Activated naive CD4-positive, alpha-beta T cell treated with Interleukin-2 at 50 U/mL for 16 hours (primary cell): ENCODE data around the gene ORAI1.
"Not testable (repeated sequence)": the region's sequence is repeated elsewhere in the genome, so short reads cannot be mapped to it uniquely, and the experiment has no call there.

Source experiments
- DNase-seq: peaks from one replicate; pipeline ENCODE4 v3.0.0-alpha.2; 2020

The ORAI1 gene

DNA sequence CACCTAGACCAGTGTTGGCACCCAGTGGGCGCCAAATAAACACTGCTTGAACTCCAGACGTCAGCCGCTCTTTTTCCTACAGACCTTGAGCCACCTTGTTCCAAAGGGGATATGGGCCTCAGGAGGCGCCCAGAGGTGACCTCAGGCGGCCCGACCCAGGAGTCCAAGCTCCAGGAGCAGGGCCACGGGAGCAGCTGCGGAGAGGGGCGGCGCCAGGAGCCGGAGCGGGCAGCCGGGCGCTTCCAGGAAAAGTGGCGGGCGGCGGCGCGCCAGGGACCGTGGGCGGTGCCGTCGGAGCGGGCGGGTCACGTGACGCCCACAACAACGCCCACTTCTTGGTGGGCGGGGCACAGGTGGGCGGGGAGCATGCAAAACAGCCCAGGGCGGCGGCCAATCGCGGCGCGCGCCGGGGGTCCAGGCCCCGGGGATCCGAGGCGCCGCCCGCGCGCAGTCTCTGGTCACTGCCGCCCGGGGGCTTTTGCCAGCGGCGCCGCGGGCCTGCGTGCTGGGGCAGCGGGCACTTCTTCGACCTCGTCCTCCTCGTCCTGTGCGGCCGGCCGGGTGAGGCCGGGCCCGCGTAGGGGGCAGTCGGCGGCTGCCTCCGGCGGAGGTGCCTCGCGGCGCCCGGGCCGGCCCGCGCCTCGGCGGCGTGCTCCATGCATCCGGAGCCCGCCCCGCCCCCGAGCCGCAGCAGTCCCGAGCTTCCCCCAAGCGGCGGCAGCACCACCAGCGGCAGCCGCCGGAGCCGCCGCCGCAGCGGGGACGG lies at the start of gene ORAI1:
Gene ORAI1 (plus strand): TSS at position 444 of the 766 bp plus-strand sequence.
- peak; percentile 93 for DNase-seq

DNA sequence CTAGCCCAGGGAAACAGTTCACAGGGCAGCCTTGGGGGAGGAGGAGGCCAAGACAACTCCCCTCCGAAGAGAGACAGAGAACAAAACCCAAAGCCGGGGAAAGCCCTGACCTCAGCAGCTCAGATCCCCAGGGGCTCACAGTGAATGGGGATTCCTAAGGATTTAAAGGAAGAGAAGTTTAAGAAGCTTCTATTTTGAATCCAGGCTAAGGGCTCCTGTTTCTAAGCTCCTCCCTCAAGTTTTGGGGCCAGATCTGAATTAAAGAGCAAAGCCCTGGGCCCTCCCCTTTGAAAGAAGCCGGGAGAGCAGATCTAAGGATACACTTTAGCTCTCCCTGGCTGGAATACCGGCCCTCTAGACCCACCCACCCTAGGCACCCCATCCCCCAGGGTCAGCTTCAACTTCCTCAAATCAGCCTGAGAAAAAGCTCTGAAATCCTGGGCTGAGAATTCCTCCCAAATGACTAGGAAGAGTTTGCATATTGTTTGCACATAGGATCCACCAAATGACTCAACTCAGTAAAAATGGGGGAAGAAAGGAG lies 49.4 kb upstream of the ORAI1 start:
- DNase-seq = no peak

DNA sequence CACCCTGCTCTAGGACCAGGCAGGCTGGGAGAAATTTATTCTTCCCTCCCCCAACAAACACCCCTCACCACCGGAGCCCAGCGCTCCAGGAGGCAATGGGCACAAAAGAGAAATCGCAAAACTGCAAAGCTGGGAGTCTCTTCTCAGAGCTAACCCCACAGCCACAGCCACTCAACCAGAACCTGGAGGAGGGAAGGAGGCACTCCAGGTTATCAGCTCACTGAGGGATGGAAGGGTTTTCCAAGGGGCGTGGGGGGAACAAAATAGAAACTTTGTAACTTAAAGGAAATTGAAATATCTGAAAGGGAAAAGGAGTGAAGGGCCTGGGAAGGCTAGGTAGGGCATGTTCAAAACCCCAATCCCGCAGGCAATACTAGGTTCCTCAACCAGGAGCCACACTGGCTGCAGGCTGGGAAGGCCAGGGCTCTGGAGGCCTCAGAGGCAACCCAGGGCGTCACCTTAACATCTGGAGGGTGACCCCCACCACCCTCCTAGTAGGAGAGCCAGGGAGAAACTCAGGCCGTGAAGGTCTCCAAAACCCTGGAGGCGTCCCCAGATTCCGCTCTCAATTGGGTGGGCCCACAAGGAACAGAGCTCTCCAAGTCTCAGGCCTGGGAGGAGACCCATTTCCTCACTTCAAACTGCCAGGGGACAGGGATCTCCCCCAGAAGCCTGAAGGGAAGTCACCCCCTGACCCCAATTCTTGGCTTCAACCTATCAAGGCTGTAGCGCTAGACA lies 48.7 kb upstream of the ORAI1 start:
- no peak for DNase-seq

DNA sequence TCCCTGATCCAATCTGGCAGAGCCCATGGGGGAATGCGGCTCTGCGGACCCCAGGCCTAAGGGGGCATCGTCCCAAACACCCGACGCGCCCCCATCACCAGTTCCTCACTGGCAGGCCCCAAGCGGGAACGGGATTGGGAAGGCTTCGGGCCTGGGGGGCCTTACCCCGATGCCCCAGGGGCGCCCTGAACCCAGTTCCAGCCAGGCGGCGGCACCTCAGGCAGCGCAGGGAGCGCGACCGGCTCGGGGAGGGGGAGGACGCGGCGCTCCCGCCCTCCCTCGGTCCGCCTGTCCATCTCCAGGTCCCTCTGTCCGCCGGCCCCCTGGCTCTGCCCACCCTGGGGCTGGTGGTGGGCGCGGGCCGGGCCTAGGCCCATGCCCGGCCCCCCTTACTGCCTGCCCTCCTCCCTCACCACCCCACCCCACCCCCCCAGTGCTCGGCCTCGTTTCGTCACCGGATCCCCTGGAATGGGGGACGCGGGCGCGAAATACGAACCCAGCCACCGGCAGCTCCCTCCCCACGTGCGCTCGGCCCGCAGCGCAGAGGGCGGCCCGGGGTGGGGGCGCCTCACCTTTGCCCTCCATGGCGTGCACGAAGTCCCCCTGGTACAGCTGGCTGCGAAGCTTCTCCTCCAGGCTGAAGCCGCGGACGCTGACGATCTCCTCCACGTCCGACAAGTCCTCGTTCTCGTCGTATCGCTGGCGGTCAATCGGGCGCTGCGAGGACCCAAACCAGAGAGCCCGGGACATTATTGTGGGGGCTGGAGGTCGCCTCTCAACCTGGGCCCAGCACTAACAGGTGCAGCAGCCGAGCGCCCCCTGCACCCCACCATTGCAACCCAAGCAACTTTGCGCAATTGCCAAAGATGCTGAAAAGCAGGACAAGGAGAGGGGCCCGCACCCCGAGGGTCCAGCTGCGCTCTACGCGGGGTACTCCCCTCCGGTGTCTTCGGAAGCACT lies 47.8 kb upstream of the ORAI1 start:
- DNase-seq = peak; percentile 24

DNA sequence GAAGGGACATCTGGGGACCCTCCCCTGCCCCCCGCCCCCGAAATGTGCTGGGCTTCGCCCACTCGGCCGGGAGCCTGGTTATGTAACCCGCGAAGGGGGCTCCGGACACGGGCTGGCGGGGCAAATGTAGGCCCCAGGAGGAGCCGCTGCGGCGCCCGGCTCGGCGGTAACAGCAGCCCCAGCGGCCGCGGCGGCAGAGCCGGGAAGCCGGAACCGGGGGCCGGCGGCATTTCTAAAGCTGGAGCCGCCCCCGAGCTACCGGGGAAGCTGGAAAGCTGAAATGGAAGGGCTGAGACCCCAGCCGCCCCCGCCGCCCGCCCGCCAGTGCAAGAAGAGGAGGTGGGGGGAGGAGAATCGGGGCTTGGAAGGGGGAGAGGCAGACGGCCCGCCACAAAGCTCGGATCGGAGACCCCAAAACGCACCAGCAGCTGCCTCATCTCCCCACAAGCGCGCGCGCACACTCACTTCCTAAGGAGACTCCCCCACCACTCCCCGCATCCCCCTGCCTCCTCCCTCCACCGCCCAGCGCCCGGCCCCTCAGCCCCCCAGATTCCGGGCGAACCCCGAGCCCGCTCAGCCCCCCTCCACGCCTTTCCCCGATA lies 47.0 kb upstream of the ORAI1 start:
- peak; percentile 36 for DNase-seq

DNA sequence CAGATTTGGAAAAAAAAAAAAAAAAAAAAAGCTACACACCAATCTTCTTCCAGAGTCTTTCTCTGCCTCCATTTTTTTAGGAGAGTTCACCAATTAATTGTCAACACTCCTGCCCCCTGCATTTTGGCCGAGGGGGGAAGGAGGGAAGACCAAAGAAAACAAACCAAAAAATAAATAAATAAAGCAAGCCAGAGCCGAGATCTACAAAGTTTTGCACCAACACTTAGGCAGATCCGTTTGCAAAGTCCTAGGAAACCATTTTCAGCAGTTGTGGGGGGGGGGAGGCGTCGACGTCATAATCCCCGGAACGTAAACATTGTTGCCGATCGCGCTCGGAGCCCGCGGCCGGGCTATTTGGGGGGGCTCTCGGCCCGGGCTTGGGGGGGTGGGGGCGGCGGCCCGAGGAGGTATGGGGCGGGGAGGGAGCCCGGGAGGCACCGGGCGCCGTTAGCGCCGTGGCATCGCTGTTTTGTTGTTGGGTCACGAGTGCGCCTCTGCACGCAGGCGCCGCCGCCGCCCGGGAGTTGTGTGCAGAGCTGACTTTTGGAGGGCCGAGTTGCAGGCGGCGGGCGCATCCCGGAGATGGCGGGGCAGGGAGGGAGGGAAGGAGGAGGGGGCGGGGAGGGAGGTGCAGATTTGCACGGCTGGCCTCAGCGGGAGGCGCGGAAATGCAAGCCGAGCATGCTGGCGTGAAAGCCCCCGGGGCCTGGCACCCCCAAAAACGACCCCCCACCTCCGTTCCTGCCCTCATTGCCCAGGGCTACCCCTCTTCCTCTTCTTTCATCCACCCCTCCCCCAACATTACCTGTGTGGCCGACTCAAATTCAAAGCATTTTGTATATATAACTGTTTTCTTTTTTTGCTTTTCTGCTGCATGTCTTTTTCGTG lies 46.1 kb upstream of the ORAI1 start:
- peak; percentile 73 for DNase-seq

DNA sequence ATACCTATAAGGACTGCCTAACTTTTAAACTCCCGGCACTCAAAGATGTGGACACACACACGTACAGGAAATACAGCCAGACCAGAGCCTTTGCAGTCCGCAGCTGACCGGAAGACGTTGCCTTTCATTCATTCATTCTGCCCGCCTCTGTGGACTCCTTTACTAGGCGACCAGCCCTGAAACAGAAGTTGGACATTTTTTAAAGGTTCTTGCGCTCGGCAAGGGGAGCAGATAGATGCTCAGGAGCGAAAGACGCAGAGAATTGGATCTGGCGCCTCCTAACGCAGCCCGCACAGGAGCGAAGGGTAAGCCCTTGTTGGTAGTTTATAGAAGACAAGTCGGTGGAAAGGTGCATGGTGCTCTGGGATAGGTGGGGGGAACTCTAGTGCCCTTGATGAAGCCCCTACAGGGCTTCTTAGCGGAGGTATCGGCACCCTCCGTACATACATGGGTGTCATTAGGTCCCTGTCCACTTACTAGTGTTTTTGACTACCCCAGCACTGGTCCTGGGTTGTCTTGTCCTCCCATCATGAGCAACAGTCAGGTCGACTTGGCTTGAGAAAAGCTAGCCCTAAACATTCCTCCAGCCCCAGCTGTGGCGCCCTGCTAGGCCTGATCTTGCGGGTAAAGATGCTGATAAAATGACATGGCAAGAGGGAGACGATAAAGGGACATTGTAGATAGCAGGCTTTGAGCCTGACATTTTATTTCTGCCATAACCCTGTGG lies 45.2 kb upstream of the ORAI1 start, which contains the start of gene KDM2B:
Gene KDM2B (minus strand): TSS at position 65 of the 727 bp plus-strand sequence. CDS start 112 bp downstream, outside the sequence.
- no peak for DNase-seq

DNA sequence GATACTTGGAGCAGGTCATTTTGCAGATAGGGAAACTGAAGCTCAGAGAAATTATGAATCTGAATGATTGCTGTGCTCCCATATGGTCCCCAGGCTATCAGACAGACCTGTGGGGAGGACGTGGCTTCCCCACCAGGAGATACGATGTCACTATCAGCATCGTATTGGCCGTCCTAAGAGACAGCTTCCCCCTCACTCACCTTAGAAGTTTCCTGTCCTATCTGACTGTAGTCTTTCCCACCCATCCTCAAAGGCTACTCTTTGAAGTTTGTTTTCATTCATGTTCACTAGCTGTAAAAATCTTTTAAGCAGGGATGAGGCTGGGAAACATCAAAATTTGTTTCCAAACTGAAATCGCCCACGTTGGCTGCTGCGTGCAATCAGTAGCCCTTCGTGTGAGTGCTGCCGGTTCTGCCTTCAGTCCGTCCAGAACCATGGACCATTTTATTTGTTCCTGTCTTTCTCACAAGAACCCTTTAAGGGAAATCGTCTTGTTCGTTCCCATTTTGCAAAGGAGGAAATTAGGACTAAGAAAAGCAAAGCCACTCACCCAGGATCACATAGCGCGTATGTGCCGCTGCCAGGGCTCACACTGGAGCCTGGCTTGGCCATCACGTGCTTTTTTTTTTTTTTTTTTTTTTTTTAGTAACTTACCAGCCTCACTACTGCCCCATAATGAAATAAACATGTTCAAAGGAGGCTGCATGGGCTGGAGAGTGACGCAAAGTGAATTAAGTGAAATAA lies 44.5 kb upstream of the ORAI1 start:
- DNase-seq = no peak

DNA sequence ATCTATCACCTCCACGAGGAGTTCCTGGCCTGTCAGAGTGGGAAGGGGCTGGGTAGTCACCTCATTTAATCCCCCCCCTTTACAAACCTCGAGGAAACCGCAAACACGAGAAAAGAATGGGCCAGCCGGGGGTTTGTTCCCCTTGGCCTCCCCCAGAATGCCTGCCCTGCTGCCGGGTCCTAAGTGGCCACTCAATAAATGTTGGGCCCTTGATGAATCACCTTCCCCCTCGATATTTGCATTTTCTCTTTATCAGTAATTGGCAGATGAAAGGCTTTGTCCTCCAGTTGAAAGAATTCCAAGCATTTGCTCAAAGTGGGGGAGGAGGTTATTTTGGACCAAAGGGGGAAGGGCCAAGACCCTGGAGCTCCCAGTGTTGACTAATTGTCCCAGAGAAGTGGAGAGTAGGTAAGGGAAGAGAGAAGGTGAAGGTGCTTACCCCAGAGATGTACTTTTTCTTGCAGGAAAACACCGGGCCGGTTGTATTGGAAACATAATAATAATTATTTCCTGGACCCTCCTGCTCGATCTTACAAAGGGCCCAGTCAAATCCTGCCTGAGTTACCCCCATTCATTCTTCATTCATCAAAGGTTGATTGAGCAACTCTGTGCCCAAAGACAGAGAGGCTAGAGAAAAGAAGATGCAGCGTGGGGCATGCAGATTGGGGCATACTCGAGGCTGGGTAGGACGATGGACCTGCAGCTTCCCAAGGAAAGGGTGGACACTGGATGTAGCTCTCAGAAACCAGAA lies 43.6 kb upstream of the ORAI1 start:
- DNase-seq = no peak

DNA sequence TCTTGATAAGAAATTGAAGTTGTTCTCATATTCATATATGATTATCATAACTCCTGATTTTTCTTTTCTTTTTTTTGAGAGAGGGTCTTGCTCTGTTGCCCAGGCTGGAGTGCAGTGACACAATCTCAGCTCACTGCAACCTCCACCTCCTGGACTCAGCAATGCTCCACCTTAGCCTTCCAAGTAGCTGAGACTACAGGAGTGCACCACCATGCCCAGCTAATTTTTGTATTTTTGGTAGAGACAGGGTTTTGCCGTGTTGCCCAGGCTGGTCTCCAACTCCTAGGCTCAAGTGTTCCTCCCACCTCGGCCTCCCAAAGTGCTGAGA lies 43.0 kb upstream of the ORAI1 start:
- not testable (repeated sequence) for DNase-seq

DNA sequence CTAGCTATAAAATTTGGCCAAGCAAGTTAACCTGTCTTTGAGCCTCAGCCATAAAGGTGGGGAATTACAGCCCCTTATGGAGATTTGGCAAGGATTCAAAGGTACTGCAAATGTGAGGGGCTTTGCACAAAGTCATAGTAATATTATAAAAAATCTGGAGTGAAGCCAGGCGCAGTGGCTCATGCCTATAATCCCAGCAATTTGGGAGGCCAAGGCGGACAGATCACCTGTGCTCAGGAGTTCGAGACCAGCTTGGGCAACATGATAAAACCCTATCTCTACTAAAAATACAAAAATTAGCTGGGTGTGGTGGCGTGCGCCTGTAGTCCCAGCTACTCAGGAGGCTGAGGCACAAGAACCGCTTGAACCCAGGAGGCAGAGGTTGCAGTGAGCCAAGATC lies 41.4 kb upstream of the ORAI1 start:
- not testable (repeated sequence) for DNase-seq

DNA sequence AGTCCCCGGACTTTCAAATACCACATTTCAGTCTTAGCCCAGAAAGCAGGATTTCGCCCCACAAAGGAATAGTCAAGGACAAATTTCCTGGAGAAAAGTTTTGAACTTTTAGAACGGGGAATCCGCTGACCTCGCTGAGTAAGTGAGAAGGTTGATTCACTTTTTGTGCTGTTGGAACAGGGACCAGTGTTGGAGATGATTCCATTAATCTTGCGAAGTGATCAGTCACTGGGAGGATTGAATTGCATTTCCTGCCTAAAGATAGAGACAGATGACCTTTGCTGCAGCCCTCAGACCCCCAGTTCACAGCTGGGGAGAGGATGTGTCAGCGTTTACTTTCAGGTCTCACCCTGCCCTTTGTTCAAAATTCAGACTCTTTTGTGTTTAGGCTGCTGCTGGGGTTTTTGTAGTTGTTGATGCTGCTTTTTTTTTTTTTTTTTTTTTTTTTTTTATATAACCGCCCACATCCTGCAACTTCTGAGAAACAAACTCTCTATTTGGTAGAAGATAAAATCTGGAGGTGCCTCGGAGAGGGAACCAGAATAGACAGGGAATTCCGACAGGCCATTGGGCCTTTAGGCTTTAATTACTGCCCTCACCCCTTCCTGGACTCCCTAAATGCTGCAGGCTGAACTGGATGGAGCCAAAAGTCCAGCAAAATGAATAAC lies 35.7 kb upstream of the ORAI1 start:
- peak; percentile 67 for DNase-seq

DNA sequence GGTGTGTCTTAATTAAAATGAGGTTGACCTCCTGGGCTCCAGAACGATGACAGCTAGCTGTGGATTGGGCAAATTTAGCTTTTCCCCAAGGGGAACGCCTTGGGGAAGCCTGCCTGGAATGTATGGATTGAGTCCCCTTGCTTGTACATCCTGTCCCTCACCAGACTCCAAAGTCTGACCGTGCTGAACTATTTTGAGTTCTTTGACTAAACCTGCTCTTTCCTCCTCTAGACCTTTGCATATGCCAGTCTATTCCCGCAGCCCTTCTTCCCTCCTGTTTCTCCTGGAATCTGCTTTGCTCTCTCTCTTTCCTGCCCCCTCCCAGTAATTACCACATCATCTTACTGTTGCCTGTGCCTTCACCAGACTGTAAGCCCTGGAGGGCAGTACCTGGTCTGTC lies 34.0 kb upstream of the ORAI1 start:
- no peak for DNase-seq

DNA sequence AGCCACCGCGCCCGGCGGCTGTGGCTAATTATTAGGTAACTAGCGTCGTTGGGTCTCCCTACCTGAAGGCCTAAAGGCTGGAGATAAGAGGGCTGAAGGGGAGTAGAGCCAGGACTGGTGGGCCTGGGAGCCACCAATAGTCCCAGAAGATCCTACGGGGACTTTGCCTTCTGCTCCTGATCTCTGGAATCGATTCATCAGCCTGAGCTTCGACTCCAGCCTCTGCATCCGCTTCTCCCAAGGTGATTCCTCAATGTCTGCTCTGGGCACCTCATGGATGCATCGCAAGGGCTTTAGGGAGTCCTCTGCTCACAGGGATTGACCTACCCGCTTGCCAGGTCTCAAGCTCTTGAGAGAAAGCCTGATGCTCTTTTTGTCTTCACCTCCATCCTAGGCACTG lies 30.8 kb upstream of the ORAI1 start:
- no peak for DNase-seq

DNA sequence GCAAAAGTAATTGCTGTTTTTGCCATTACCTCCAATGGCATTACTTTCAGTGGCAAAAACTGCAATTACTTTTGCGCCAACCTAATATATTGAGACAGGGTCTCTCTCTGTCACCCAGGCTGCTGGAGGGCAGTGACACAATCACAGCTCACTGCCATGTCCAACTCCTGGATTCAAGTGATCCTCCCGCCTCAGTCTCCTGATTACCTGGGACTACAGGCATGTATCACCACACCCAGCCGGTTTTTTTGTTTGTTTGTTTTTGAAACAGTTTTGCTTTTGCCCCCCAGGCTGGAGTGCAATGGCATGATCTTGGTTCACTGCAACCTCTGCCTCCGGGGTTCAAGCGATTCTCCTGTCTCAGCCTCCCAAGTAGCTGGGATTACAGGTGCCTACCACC lies 29.8 kb upstream of the ORAI1 start:
- no peak for DNase-seq

DNA sequence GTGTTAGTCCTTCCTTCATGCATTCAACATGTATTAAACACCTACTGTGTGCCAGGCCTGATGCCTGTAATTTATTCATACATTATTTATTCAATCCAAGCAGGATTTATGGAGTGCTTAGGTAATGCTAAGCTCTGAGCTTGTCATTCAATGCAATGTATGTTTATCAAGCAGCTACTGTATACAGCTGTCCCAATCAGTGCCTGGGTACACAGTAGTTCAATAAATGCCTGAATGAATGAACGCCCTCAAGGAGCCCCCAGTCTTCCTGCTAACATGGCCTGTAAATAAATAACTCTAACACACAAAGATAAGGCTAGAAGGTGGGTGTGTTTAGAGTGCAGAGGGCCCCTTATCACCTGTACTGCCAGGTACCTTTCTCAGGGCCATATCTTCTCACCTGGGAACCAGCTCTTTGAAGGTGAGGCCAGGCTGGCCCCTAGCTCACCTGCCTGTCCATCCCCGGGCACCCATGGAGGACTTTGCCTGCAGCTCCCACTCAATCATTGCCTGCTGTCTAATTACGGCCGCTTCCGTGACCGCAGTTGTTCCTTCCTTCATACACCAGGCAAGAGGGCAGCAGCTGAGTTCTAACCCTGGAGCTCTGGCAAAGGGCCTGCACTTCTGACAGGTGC lies 25.5 kb upstream of the ORAI1 start:
- DNase-seq = no peak

DNA sequence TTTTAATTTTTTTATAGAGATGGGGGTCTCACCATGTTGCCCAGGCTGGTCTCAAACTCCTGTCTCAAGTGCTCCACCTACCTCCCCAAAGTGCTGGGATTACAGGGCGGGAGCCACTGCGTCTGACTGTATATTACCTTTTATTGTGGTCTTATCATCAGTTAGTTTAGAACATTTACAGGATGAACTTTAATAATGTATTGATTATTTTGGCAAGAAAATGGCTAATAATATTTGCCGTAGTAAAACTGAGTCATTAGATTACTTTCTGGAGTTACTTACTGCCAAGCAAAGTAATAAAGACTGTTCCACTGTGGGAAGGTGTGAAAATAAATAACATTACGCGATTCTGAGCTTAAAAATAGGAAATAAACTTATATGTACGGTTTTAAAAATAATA lies 23.6 kb upstream of the ORAI1 start:
- DNase-seq = no peak

DNA sequence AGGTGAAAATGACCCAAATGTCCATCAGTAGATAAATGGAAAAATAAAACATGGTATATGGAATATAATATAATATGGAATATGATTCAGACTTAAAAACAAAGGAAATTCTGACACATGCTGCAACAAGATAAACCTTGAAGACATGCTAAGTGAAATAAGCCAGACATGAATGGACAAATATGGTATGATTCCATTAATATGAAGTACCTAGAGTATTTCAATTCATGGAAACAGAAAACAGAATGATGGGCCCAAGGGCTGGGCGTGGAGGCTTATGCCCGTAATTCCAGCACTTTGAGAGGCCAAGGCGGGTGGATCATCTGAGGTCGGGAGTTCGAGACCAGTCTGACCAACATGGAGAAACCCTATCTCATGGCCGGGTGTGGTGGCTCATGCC lies 22.7 kb upstream of the ORAI1 start:
- DNase-seq = no peak
